Neural progenitor cell (in vitro differentiated cells): ENCODE data around the gene RSPH1. TPM values are rescaled to one million over a fixed set of nuclear protein-coding genes. Genes with fewer than 3 reads are reported as not detected.

Experiments
- DNase-seq: peaks from one replicate; pipeline ENCODE4 v3.0.0-alpha.2; 2016; ENCODE audit warnings: low spot score
- H2AFZ ChIP-seq: fragments of 200-600 bp; sonication (generic); replicated peaks from 2 replicates; pipeline ENCODE4 v1.6.1; 2016; ENCODE audit warnings: antibody characterized with exemption
- H3F3A ChIP-seq: fragments of 200-600 bp; sonication (generic); 2 replicates; pipeline ENCODE4 v1.6.1; 2016; ENCODE audit warnings: antibody characterized with exemption, low read depth
- H3K27ac ChIP-seq: fragments of 200-600 bp; sonication (generic); 2 replicates; pipeline ENCODE4 v1.5.1; 2016; ENCODE audit warnings: mild to moderate bottlenecking
- H3K27me3 ChIP-seq: fragments of 200-600 bp; sonication (generic); 2 replicates; pipeline ENCODE4 v1.6.1; 2016; ENCODE audit warnings: mild to moderate bottlenecking, moderate library complexity
- H3K36me3 ChIP-seq: fragments of 200-600 bp; sonication (generic); 2 replicates; pipeline ENCODE4 v1.5.1; 2016
- H3K4me1 ChIP-seq: fragments of 200-600 bp; sonication (generic); 2 replicates; pipeline ENCODE4 v1.6.1; 2016; ENCODE audit warnings: mixed run types
- H3K4me2 ChIP-seq: fragments of 200-600 bp; sonication (generic); 2 replicates; pipeline ENCODE4 v1.6.1; 2016
- H3K4me3 ChIP-seq: fragments of 200-600 bp; sonication (generic); 2 replicates; pipeline ENCODE4 v1.5.1; 2016
- H3K79me2 ChIP-seq: fragments of 200-600 bp; sonication (generic); 2 replicates; pipeline ENCODE4 v1.6.1; 2016; ENCODE audit warnings: low read depth
- H3K9ac ChIP-seq: fragments of 200-600 bp; sonication (generic); 2 replicates; pipeline ENCODE4 v1.6.1; 2016
- H3K9me3 ChIP-seq: fragments of 200-600 bp; sonication (generic); 2 replicates; pipeline ENCODE4 v1.5.1; 2016; ENCODE audit warnings: low read depth
- H4K20me1 ChIP-seq: fragments of 200-600 bp; sonication (generic); 2 replicates; pipeline ENCODE4 v1.6.1; 2016; ENCODE audit warnings: low read depth
- H3K27ac Mint-ChIP-seq: 3 replicates; pipeline ENCODE4 v1.8.0; 2021; ENCODE audit warnings: mixed read lengths
- H3K27me3 Mint-ChIP-seq: 2 replicates; pipeline ENCODE4 v1.8.0; 2022; ENCODE audit warnings: low read depth, mild to moderate bottlenecking, inconsistent platforms, moderate library complexity, mixed read lengths; ENCODE audit not compliant: insufficient read depth
- H3K36me3 Mint-ChIP-seq: 3 replicates; pipeline ENCODE4 v1.8.0; 2021; ENCODE audit warnings: mixed read lengths
- H3K4me1 Mint-ChIP-seq: 3 replicates; pipeline ENCODE4 v1.8.0; 2021; ENCODE audit warnings: mixed read lengths
- H3K4me3 Mint-ChIP-seq: 3 replicates; pipeline ENCODE4 v1.8.0; 2021; ENCODE audit warnings: mild to moderate bottlenecking, moderate library complexity, mixed read lengths
- H3K9me3 Mint-ChIP-seq: 3 replicates; pipeline ENCODE4 v1.8.0; 2020; ENCODE audit warnings: mixed read lengths
- EZH2 ChIP-seq: fragments of 200-600 bp; sonication (generic); IDR thresholded peaks from 2 replicates; pipeline ENCODE4 v1.6.1; 2017; ENCODE audit warnings: antibody characterized with exemption, mild to moderate bottlenecking, moderate library complexity
- EZH2phosphoT487 ChIP-seq: fragments of 200-600 bp; sonication (generic); IDR thresholded peaks from 2 replicates; pipeline ENCODE4 v1.6.1; 2017; ENCODE audit warnings: antibody characterized with exemption
- total RNA-seq: library from RNA; depleted of rRNA; stranded (reverse); fragments of >200 nt; gene quantifications from 2 replicates; pipeline ENCODE4 v1.2.3, GENCODE V29; 2015; ENCODE audit warnings: low replicate concordance
- TF ChIP-seq, protein P1 (sequence below): fragments of 200-600 bp; sonication (generic); IDR thresholded peaks from 2 replicates; pipeline ENCODE4 v1.5.1; 2017; ENCODE audit warnings: antibody characterized with exemption, mild to moderate bottlenecking

Gene RSPH1
- total RNA-seq, 1 donor from 2014 or later: 0.04 TPM

DNA sequence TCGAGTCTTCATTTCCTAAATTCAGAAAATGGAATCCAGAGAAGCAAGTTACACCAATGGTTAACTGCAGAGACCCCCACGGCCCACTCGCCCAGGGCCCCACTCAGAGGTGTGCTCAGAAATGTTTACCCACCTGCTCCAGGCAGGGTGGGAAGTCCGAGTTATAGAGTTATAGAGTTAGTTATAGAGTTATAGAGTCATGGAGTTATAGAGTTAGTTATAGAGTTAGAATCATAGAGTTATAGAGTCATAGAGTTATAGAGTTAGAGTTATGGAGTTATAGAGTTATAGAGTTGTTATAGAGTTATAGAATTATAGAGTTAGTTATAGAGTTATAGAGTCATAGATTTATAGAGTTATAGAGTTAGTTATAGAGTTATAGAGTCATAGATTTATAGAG is 60.6 kb downstream of the RSPH1 start:
- H3F3A ChIP-seq: no peaks in the 10 kb centered on the region
- no peak overlapping the region for H3K9ac ChIP-seq
- no peak overlapping the region for H3K4me2 ChIP-seq
- no peaks in the 10 kb centered on the region for H3K79me2 ChIP-seq
- H3K9me3 ChIP-seq: no peaks in the 10 kb centered on the region
- no peak overlapping the region for H3K27ac ChIP-seq
- no peak overlapping the region for H3K27ac Mint-ChIP-seq
- H3K27me3 ChIP-seq: no peaks in the 10 kb centered on the region
- H4K20me1 ChIP-seq: peaks cover 5% of the 10 kb centered on the region
- H3K4me1 ChIP-seq: no peaks in the 10 kb centered on the region
- H3K4me3 Mint-ChIP-seq: no peak overlapping the region
- no peak overlapping the region for H3K4me3 ChIP-seq
- no peaks in the 10 kb centered on the region for H3K4me1 Mint-ChIP-seq
- H3K36me3 ChIP-seq: no peaks in the 10 kb centered on the region
- H3K27me3 Mint-ChIP-seq: peaks cover 19% of the 10 kb centered on the region
- no peaks in the 10 kb centered on the region for H3K36me3 Mint-ChIP-seq
- TF ChIP-seq EZH2 (no peak), EZH2phosphoT487 (no peak)
- TF ChIP-seq, protein P1, sequence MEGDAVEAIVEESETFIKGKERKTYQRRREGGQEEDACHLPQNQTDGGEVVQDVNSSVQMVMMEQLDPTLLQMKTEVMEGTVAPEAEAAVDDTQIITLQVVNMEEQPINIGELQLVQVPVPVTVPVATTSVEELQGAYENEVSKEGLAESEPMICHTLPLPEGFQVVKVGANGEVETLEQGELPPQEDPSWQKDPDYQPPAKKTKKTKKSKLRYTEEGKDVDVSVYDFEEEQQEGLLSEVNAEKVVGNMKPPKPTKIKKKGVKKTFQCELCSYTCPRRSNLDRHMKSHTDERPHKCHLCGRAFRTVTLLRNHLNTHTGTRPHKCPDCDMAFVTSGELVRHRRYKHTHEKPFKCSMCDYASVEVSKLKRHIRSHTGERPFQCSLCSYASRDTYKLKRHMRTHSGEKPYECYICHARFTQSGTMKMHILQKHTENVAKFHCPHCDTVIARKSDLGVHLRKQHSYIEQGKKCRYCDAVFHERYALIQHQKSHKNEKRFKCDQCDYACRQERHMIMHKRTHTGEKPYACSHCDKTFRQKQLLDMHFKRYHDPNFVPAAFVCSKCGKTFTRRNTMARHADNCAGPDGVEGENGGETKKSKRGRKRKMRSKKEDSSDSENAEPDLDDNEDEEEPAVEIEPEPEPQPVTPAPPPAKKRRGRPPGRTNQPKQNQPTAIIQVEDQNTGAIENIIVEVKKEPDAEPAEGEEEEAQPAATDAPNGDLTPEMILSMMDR: no peak
- peaks cover 15% of the 10 kb centered on the region for H3K9me3 Mint-ChIP-seq
- no peak overlapping the region for H2AFZ ChIP-seq
- DNase-seq: no peak

- no peaks in the 10 kb centered on the region for H3K36me3 ChIP-seq
- no peak overlapping the region for H3K9ac ChIP-seq
- H3K27me3 Mint-ChIP-seq: peaks cover 17% of the 10 kb centered on the region
- DNase-seq: no peak
- H3K79me2 ChIP-seq: no peaks in the 10 kb centered on the region
- H4K20me1 ChIP-seq: peaks cover 5% of the 10 kb centered on the region
- H3K4me1 ChIP-seq: no peaks in the 10 kb centered on the region
- H3K9me3 Mint-ChIP-seq: peaks cover 15% of the 10 kb centered on the region
- no peak for TF ChIP-seq EZH2
- TF ChIP-seq EZH2phosphoT487: no peak
- TF ChIP-seq, protein P1: no peak
- H3K4me1 Mint-ChIP-seq: no peaks in the 10 kb centered on the region
- no peak overlapping the region for H3K4me2 ChIP-seq
- H3K27ac Mint-ChIP-seq: no peak overlapping the region
- H3K9me3 ChIP-seq: no peaks in the 10 kb centered on the region
- no peak overlapping the region for H3K4me3 Mint-ChIP-seq
- H3F3A ChIP-seq: no peaks in the 10 kb centered on the region
- H3K27me3 ChIP-seq: no peaks in the 10 kb centered on the region
- H3K27ac ChIP-seq: no peak overlapping the region
- no peak overlapping the region for H3K4me3 ChIP-seq
- no peaks in the 10 kb centered on the region for H3K36me3 Mint-ChIP-seq
- no peak overlapping the region for H2AFZ ChIP-seq
Measured at GRCh38 chr21:42434884-42435283, 61.1 kb downstream of the RSPH1 start.

GRCh38 chr21:42433946-42434551 is 62.0 kb downstream of the RSPH1 start:
- Mint-ChIP-seq H3K9me3 (peaks cover 15% of the 10 kb centered on the region), H3K4me1 (no peaks in the 10 kb centered on the region), H3K36me3 (no peaks in the 10 kb centered on the region), H3K27ac (no peak overlapping the region), H3K27me3 (peaks cover 13% of the 10 kb centered on the region), H3K4me3 (no peak overlapping the region)
- H3K27ac ChIP-seq: no peak overlapping the region
- no peak overlapping the region for H3K4me2 ChIP-seq
- H3K9me3 ChIP-seq: no peaks in the 10 kb centered on the region
- DNase-seq: no peak
- no peaks in the 10 kb centered on the region for H3K36me3 ChIP-seq
- H2AFZ ChIP-seq: no peak overlapping the region
- TF ChIP-seq EZH2 (no peak), EZH2phosphoT487 (no peak)
- TF ChIP-seq, protein P1: no peak
- H4K20me1 ChIP-seq: peaks cover 5% of the 10 kb centered on the region
- no peak overlapping the region for H3K9ac ChIP-seq
- no peaks in the 10 kb centered on the region for H3K27me3 ChIP-seq
- no peaks in the 10 kb centered on the region for H3K79me2 ChIP-seq
- H3K4me1 ChIP-seq: no peaks in the 10 kb centered on the region
- no peaks in the 10 kb centered on the region for H3F3A ChIP-seq
- H3K4me3 ChIP-seq: no peak overlapping the region
